Activated naive CD4-positive, alpha-beta T cell treated with anti-CD3 and anti-CD28 coated beads, Interleukin-2, amount 10 ng/mL, durations not matched to agents 5 hours and 36 hours (primary cell): ENCODE measurements around the gene PPM1L. TPM values are rescaled to one million over a fixed set of nuclear protein-coding genes. Genes with fewer than 3 reads are reported as not detected.

Source experiments
- total RNA-seq, 2 experiments: library from RNA; stranded (reverse); gene quantifications; one replicate each; pipeline ENCODE4 v1.2.3, GENCODE V29; 2021

PPM1L gene
- total RNA-seq, result 1 to 10 TPM; 4.9 to 5.8 TPM

GRCh38 chr3:160755776-160756304, at the start of gene PPM1L:
Gene PPM1L, plus strand, starts transcription at chr3:160756231.

GRCh38 chr3:161104561-161105551, 348.8 kb downstream of the PPM1L start, which contains the start of gene B3GALNT1:
Gene B3GALNT1, minus strand, starts transcription at chr3:161105349. Its CDS starts 18,595 bp downstream, at chr3:161086754.

Other genes starting within 250 kb of the PPM1L start
- gene KPNA4, start 190.7 kb upstream of the PPM1L start, total RNA-seq, result 10 to 100 TPM; 33.7 to 34.3 TPM
- gene ARL14, start 79.1 kb upstream of the PPM1L start, total RNA-seq, result not detected